BLaER1 (cell line): Measurements from ENCODE around the gene TBX15.
A peak's percentile ranks its signal among the peaks of the same experiment; 100 is the strongest.

Experiments
- H3K27ac ChIP-seq: shearing (Covaris generic); formaldehyde crosslinking; 2 replicates; pipeline ENCODE4 v1.8.1; 2022
- H3K27me3 ChIP-seq: shearing (Covaris generic); formaldehyde crosslinking; 2 replicates; pipeline ENCODE4 v1.8.1; 2022
- H3K36me3 ChIP-seq: shearing (Covaris generic); formaldehyde crosslinking; 2 replicates; pipeline ENCODE4 v1.8.1; 2022
- H3K4me1 ChIP-seq: shearing (Covaris generic); formaldehyde crosslinking; 2 replicates; pipeline ENCODE4 v1.8.1; 2022
- H3K4me2 ChIP-seq: shearing (Covaris generic); formaldehyde crosslinking; 2 replicates; pipeline ENCODE4 v1.8.1; 2022
- H3K4me3 ChIP-seq: shearing (Covaris generic); formaldehyde crosslinking; 2 replicates; pipeline ENCODE4 v1.8.1; 2022
- H3K9ac ChIP-seq: shearing (Covaris generic); formaldehyde crosslinking; 2 replicates; pipeline ENCODE4 v1.8.1; 2022
- H3K9me3 ChIP-seq: shearing (Covaris generic); formaldehyde crosslinking; 2 replicates; pipeline ENCODE4 v1.8.1; 2022
- H4K20me1 ChIP-seq: shearing (Covaris generic); formaldehyde crosslinking; 2 replicates; pipeline ENCODE4 v1.8.1; 2022
- Cebpa-rat ChIP-seq: shearing (Covaris generic); IDR thresholded peaks from 2 replicates; pipeline ENCODE4 v1.8.1; 2022

The TBX15 gene

DNA sequence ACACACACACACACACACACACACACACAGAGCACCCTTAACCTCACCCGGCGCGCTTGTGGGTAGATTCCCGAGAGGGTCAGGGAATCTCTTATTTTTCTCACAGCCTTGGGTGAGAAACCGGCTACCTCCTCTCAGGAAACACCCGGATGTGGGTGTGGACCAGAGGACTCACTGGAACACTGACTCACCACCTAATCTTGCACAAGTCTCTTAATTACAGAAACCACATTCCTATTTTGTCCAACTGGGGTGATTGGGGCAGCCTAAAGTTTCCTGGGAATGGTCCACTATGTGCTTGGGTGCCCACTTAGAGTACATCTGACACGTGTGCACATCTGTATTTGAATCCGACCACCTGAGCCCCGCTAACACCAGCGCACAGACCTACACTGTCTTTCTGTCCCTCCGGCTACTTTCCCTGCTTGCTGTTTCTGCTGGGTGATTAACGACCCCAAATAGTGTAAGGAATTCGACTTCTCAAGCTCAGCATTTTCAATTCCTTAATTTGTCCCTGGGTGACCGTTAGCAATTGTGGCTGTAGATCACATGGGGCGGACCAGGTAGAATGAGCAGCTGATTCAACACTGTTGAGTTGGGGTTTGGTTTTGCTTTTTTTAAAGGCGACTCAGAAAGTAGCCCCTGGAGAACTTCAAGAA, 14.0 kb upstream of the TBX15 start:
- Histone ChIP-seq H3K9me3 (peaks cover 17% of the 10 kb centered on the region), H3K4me3 (no peak overlapping the region), H4K20me1 (no peaks in the 10 kb centered on the region), H3K27me3 (peaks cover 13% of the 10 kb centered on the region), H3K9ac (no peak overlapping the region), H3K27ac (no peak overlapping the region), H3K4me2 (peak overlapping the region; percentile 83; the same call in 1 of the 2 replicates), H3K36me3 (no peaks in the 10 kb centered on the region), H3K4me1 (peaks cover 43% of the 10 kb centered on the region)
- no peak for TF ChIP-seq Cebpa-rat

DNA sequence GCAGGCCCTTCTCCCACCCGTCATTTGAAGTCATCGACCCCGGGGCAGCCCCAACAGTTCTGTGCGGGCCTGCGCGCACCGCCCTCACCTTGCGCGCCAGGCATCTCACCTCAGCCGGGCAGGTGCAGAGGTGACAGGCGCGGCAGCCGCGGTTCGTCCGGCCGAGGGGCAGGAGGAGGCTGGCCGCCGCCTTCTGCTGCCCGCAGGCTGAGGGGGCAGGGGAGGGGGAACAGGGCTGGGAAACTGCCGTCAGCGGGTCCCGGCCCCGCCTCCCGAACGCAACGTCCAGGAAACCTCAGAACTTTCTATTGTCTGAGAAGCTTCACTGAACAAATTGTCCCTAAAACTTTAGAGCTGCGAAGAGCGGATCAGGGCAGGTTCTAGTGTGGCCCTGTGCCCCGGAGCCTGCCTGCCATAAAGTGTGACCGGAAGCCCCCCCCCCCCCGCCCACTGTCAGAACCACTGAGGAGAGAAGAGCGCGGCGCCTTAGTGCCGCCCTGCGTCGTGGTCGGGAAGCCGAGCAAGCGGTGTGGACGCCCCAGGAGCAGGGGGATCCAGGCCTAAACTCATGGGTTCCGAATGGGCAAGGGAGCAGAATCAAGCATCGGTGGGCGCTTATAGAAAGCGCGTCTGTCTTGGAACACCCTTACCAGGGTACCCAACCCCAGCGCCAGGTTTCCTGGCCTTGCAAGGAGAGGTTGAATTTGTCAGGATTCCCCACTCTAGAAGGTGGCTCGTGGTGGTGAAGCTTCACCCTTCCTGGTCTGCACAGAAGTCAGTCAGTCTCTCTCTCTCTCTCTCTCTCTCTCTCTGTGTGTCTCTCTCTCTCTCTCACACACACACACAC, 13.3 kb upstream of the TBX15 start:
- peaks cover 43% of the 10 kb centered on the region for H3K4me1 ChIP-seq
- no peak overlapping the region for H3K27ac ChIP-seq
- no peak overlapping the region for H3K9ac ChIP-seq
- peak overlapping the region; percentile 42; the same call in 1 of the 2 replicates for H3K4me3 ChIP-seq
- no peak for TF ChIP-seq Cebpa-rat
- no peaks in the 10 kb centered on the region for H3K36me3 ChIP-seq
- H3K9me3 ChIP-seq, result peaks cover 10% of the 10 kb centered on the region
- H3K4me2 ChIP-seq, result peak overlapping the region; percentile 83
- peaks cover 13% of the 10 kb centered on the region for H3K27me3 ChIP-seq
- no peaks in the 10 kb centered on the region for H4K20me1 ChIP-seq

DNA sequence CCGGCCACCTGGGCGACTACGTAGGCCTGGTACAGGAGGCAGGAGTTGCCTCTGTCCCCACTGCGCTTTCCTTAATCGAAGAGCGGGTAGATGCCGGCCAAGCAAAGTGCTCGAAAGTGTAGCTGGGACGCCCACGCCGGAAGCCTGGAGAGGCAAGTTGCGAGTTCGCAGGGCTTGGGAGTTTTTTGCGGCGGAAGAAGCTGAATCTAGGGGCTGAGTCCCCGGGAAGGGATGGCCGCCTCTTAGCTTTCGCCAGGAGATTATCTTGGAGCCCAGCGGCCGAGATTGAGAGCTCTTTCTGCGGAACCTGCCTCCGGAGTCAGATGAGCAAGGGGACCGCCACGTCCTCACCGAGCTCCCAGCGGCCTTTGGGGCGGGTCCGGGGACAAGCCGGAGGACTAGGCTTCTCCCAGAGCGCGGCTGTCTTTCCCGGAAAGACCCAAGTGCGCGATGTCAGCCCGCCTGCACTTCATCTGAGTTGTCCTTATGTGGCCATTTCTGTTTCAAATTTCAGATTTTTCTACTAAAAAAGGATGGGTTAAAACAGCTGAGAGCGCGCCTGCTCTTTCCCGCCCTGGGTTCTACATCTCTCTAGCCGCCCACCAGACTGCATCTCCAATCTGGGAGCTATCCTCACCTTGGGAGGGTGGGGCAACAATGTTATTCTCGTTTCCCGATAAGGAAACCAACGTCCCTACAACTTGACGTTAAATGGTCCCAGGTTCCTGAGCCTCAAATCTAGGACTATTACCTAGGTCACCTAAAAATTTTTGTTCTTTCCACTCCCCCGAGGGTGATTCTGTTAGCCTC, 12.4 kb upstream of the TBX15 start:
- no peak for TF ChIP-seq Cebpa-rat
- H3K36me3 ChIP-seq, result no peaks in the 10 kb centered on the region
- no peak overlapping the region for H3K27ac ChIP-seq
- H3K9ac ChIP-seq, result no peak overlapping the region
- H3K4me3 ChIP-seq, result peak overlapping the region; percentile 44
- peak overlapping the region; percentile 83 for H3K4me2 ChIP-seq
- H3K9me3 ChIP-seq, result peaks cover 1% of the 10 kb centered on the region
- H3K27me3 ChIP-seq, result peaks cover 13% of the 10 kb centered on the region
- peaks cover 43% of the 10 kb centered on the region for H3K4me1 ChIP-seq
- no peaks in the 10 kb centered on the region for H4K20me1 ChIP-seq

DNA sequence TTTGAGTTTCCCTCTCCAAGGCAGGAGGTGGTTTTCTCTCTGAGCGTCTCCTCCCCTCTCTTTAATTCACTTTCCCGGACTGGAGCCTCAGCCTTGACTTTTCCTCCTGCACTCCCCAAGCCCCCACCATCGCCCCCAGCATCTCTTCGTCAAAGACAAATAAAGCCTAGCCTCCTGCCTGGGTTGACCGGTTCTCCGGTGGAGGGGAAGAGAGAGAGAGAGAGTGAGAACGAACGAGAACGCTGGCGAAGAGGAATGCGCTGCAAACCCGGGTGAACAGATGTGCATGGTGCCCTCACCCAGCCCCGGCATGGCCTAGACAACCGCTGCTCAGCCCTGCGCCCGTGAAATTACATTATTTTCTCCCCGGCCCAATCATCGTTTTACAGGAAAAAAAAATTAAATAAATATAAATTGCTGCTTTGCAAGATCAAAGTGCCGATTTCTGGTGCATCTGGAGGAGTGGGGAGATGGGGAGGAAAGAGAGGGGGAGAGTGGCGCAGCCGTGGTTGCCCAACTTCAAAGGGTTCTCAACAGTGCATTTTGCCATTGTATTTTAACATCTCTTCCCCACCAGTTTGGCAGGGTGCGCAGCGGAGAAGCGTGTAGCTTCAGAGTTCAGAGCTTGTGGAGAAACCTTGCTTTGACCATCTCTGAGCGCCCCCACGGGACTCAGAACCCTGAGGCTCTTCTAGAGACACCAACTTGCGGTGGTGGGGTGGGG, 11.4 kb upstream of the TBX15 start:
- Histone ChIP-seq H3K27me3 (peaks cover 13% of the 10 kb centered on the region), H3K9ac (no peak overlapping the region), H3K4me2 (peak overlapping the region; percentile 83), H3K4me3 (peak overlapping the region; percentile 43; the same call in 1 of the 2 replicates), H4K20me1 (no peaks in the 10 kb centered on the region), H3K9me3 (no peaks in the 10 kb centered on the region), H3K27ac (no peak overlapping the region), H3K36me3 (no peaks in the 10 kb centered on the region), H3K4me1 (peaks cover 43% of the 10 kb centered on the region)
- no peak for TF ChIP-seq Cebpa-rat

DNA sequence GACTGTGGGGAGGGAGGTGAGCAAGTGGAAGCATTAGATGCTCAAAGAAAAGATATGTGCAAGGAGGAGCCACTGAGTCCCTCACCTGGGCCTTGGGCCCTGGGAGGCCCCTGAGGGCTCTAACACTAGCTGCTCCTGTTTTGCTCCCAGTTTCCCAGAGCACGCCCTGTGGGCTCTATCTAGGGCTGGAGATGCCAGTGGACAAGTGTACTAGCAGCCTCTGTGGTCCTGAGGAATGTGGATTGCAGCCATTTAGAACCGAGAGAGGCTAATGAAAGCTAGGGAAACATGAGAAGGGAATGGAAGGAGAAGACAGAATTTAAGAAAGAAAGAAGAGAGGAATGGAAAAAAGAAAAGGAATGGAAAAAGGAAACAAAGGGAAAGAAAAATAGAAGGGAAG, 10.0 kb upstream of the TBX15 start:
- peaks cover 43% of the 10 kb centered on the region for H3K4me1 ChIP-seq
- H3K9me3 ChIP-seq, result peaks cover 9% of the 10 kb centered on the region
- no peak overlapping the region for H3K27ac ChIP-seq
- no peaks in the 10 kb centered on the region for H3K36me3 ChIP-seq
- H3K4me2 ChIP-seq, result no peak overlapping the region
- no peaks in the 10 kb centered on the region for H4K20me1 ChIP-seq
- no peak overlapping the region for H3K9ac ChIP-seq
- peaks cover 13% of the 10 kb centered on the region for H3K27me3 ChIP-seq
- no peak for TF ChIP-seq Cebpa-rat
- no peak overlapping the region for H3K4me3 ChIP-seq

DNA sequence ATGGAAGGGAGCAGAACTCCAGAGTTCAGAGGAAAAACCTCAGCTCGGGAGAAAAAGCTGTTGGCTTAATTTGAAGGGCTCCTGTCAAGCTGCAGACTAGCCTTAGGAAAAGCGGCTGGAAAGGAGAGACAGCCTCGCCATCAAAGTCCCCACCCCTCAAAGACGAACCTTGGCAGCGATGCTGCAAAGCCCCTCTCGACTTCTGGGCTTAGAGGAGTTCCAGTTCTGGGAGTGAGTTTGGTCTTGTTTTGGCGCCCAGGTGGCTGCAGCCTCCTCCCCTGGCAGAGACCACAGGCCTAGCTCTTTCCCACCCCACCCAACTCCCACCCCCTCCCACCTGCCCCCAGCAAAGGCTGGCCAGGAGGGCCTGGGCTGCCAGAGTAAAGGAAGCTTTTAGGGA, 9.1 kb upstream of the TBX15 start:
- Histone ChIP-seq H4K20me1 (no peaks in the 10 kb centered on the region), H3K4me1 (peaks cover 43% of the 10 kb centered on the region), H3K4me2 (no peak overlapping the region), H3K36me3 (no peaks in the 10 kb centered on the region), H3K27me3 (peaks cover 13% of the 10 kb centered on the region), H3K9ac (no peak overlapping the region), H3K4me3 (no peak overlapping the region), H3K27ac (no peak overlapping the region), H3K9me3 (peaks cover 19% of the 10 kb centered on the region)
- no peak for TF ChIP-seq Cebpa-rat

DNA sequence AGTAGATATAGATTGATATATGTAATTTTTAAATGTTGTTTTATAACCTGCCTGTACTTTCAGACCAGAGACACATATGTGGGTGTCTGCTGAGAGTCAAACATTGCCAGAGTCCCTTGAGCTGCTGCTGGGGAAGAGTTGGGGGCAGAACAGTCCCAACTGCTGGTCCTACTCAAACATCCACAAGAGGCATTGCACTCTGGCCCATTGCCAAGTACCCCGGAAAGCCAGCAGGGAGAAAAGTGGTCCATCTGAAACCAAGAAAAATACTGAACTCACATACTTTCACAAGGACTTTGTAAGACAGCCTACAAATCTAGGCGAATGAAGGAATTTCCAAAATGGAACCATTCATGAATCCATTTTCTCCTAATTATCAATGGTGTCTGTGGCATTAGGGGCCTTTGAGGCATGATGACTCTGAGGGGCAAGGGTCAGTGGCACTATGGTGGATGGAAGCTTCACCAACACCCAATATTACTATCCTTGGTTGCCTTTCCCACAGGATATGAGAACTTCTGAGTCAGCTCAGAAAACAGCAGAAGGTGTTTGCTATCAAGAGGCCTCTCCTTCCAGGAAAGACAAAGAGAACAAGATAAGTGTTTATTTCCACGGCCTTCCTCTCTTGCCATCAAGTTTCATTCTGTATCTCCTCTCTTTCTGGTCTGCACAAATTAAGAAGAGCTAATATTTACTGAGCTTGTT, 7.3 kb upstream of the TBX15 start:
- Histone ChIP-seq H3K27me3 (peaks cover 5% of the 10 kb centered on the region), H3K9me3 (peaks cover 19% of the 10 kb centered on the region), H3K27ac (no peak overlapping the region), H3K9ac (no peak overlapping the region), H4K20me1 (no peaks in the 10 kb centered on the region), H3K36me3 (no peaks in the 10 kb centered on the region), H3K4me3 (no peak overlapping the region), H3K4me1 (peaks cover 34% of the 10 kb centered on the region), H3K4me2 (no peak overlapping the region)
- no peak for TF ChIP-seq Cebpa-rat

DNA sequence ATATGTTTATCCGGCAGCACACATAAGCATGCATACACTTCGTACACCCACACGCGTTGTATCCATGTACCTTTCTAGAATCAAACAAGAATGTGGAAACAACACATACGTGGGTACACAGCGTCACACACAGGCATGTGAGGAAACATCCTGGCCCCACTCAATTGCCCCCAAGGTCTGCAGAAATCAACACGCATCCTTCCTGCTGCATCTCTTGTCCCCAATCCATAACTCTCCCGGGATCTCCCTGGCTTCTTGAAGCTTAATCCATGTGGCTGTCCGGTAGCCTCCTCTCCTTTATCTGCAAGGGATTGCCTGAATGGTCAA, 5.5 kb upstream of the TBX15 start:
- H4K20me1 ChIP-seq, result no peaks in the 10 kb centered on the region
- H3K4me3 ChIP-seq, result no peak overlapping the region
- H3K36me3 ChIP-seq, result no peaks in the 10 kb centered on the region
- H3K27ac ChIP-seq, result no peak overlapping the region
- no peak for TF ChIP-seq Cebpa-rat
- H3K4me2 ChIP-seq, result no peak overlapping the region
- H3K27me3 ChIP-seq, result 0 out of 2 replicates have a peak, but pooled peaks cover 5% of the 10 kb centered on the region
- no peak overlapping the region for H3K9ac ChIP-seq
- H3K4me1 ChIP-seq, result peaks cover 31% of the 10 kb centered on the region
- H3K9me3 ChIP-seq, result peaks cover 26% of the 10 kb centered on the region
